SK-N-SH (cell line): ENCODE measurements around the gene JAZF1. TPM values are rescaled to one million over a fixed set of nuclear protein-coding genes. Genes with fewer than 3 reads are reported as not detected.

Experiments
- CTCF ChIA-PET: fragments of 300-600, 350-600 bp; formaldehyde crosslinking; extraction: SDS; loops from one replicate; lab custom pipeline; 2021; lab: Yijun Ruan, JAX
- POLR2A ChIA-PET: fragments of 350-600 bp; sonication (Branson Sonifier 250); formaldehyde crosslinking; extraction: SDS; loops from one replicate; lab custom pipeline; 2020; ENCODE audit warnings: antibody characterized with exemption, inconsistent platforms; lab: Yijun Ruan, JAX
- DNase-seq: peaks from one replicate; pipeline ENCODE4 v3.0.0; 2012
- H2AFZ ChIP-seq: fragments of 200-600 bp; sonication (generic); 2 replicates; pipeline ENCODE4 v1.8.1; 2016; ENCODE audit warnings: antibody characterized with exemption, mild to moderate bottlenecking, low read depth
- H3F3A ChIP-seq: fragments of 200-600 bp; sonication (generic); replicated peaks from 2 replicates; pipeline ENCODE3; 2016; ENCODE audit warnings: antibody characterized with exemption, mild to moderate bottlenecking; ENCODE audit not compliant: insufficient read depth
- H3K27ac ChIP-seq, 2 experiments: fragments of 200-500 bp in 1 of 2; fragments of 200-600 bp in 1 of 2; sonication (Bioruptor generic) in 1 of 2; sonication (generic), shearing (Covaris generic) in 1 of 2; 2 replicates each; pipeline versions ENCODE4 v1.5.1 to v1.6.1; 2014 to 2016; ENCODE audit warnings: low read depth in 2 of 2, inconsistent platforms in 1 of 2, low read length in 1 of 2, mild to moderate bottlenecking in 1 of 2, mixed read lengths in 1 of 2
- H3K27me3 ChIP-seq: fragments of 200-600 bp; sonication (generic), shearing (Covaris generic); 2 replicates; pipeline ENCODE4 v1.6.1; 2016; ENCODE audit warnings: mixed run types; ENCODE audit not compliant: insufficient read depth
- H3K36me3 ChIP-seq, 2 experiments: fragments of 200-500 bp in 1 of 2; fragments of 200-600 bp in 1 of 2; sonication (Bioruptor generic) in 1 of 2; sonication (generic) in 1 of 2; replicated peaks in 1 of 2; 2 replicates each; pipeline versions ENCODE3 to v1.5.1; 2014 to 2016; ENCODE audit warnings: low read length in 1 of 2, mild to moderate bottlenecking in 1 of 2; ENCODE audit not compliant: insufficient read depth in 2 of 2, control insufficient read depth in 1 of 2
- H3K4me1 ChIP-seq, 2 experiments: fragments of 200-500 bp in 1 of 2; fragments of 200-600 bp in 1 of 2; sonication (Bioruptor generic) in 1 of 2; sonication (generic), shearing (Covaris generic) in 1 of 2; 2 replicates each; pipeline versions ENCODE4 v1.5.1 to v1.6.1; 2014 to 2016; ENCODE audit warnings: low read depth in 1 of 2, low read length in 1 of 2, mixed run types in 1 of 2; ENCODE audit not compliant: insufficient read depth in 2 of 2, control insufficient read depth in 1 of 2
- H3K4me2 ChIP-seq: fragments of 200-600 bp; sonication (generic), shearing (Covaris generic); 2 replicates; pipeline ENCODE4 v1.6.1; 2017; ENCODE audit warnings: mixed run types
- H3K4me3 ChIP-seq, 2 experiments: fragments of 200-500 bp in 1 of 2; fragments of 200-600 bp in 1 of 2; sonication (Bioruptor generic) in 1 of 2; sonication (generic), shearing (Covaris generic) in 1 of 2; 2 replicates each; pipeline versions ENCODE4 v1.5.1 to v1.8.1; 2014 to 2016; ENCODE audit warnings: low read depth in 2 of 2, inconsistent platforms in 1 of 2, low read length in 1 of 2, mild to moderate bottlenecking in 1 of 2, mixed read lengths in 1 of 2, moderate library complexity in 1 of 2
- H3K79me2 ChIP-seq: fragments of 200-600 bp; sonication (generic); 2 replicates; pipeline ENCODE4 v1.8.1; 2017; ENCODE audit warnings: mild to moderate bottlenecking; ENCODE audit not compliant: insufficient read depth
- H3K9ac ChIP-seq: fragments of 200-600 bp; sonication (generic); 2 replicates; pipeline ENCODE4 v1.6.1; 2017; ENCODE audit warnings: mixed run types
- H3K9me2 ChIP-seq: fragments of 200-600 bp; sonication (generic); 2 replicates; pipeline ENCODE4 v1.6.1; 2017; ENCODE audit warnings: mixed run types
- H3K9me3 ChIP-seq: fragments of 200-600 bp; sonication (generic); 2 replicates; pipeline ENCODE4 v1.6.1; 2017; ENCODE audit warnings: mixed run types, mild to moderate bottlenecking, moderate library complexity
- H4K20me1 ChIP-seq: fragments of 200-600 bp; sonication (generic); 2 replicates; pipeline ENCODE4 v1.6.1; 2017; ENCODE audit warnings: mild to moderate bottlenecking, mixed run types; ENCODE audit not compliant: insufficient read depth
- ELF1 ChIP-seq: IDR thresholded peaks from 2 replicates; pipeline ENCODE4 v1.4.0; 2012
- EZH2phosphoT487 ChIP-seq: fragments of 200-600 bp; sonication (generic); IDR thresholded peaks from 2 replicates; pipeline ENCODE4 v1.6.1; 2017; ENCODE audit warnings: low read depth, mixed run types, mild to moderate bottlenecking, antibody characterized with exemption, moderate library complexity, borderline replicate concordance
- FOXJ3 ChIP-seq: sonication (generic); formaldehyde crosslinking; IDR thresholded peaks from 2 replicates; pipeline ENCODE4 v1.5.1; 2020; ENCODE audit warnings: mild to moderate bottlenecking, missing genetic modification reagents
- FOXM1 ChIP-seq: IDR thresholded peaks from 2 replicates; pipeline ENCODE4 v1.4.0; 2012; ENCODE audit warnings: low read depth, mild to moderate bottlenecking
- GABPA ChIP-seq: IDR thresholded peaks from 2 replicates; pipeline ENCODE4 v1.4.0; 2012; ENCODE audit warnings: low read depth, mild to moderate bottlenecking
- MAX ChIP-seq: IDR thresholded peaks from 2 replicates; pipeline ENCODE4 v1.4.0; 2012; ENCODE audit warnings: low read depth
- RAD21 ChIP-seq: IDR thresholded peaks from 2 replicates; pipeline ENCODE4 v1.6.1; 2012; ENCODE audit warnings: mild to moderate bottlenecking, low read length
- REST ChIP-seq: IDR thresholded peaks from 2 replicates; pipeline ENCODE4 v1.6.1; 2012; ENCODE audit warnings: mild to moderate bottlenecking, low read depth, low read length, moderate library complexity
- RFX5 ChIP-seq: IDR thresholded peaks from 2 replicates; pipeline ENCODE4 v1.6.1; 2012; ENCODE audit warnings: mild to moderate bottlenecking, improper control_type of control experiment, low read length
- SIN3A ChIP-seq: IDR thresholded peaks from 2 replicates; pipeline ENCODE4 v1.6.1; 2012; ENCODE audit warnings: low read depth, mild to moderate bottlenecking, low read length, moderate library complexity, borderline replicate concordance
- TAF1 ChIP-seq: IDR thresholded peaks from 2 replicates; pipeline ENCODE4 v1.6.1; 2012; ENCODE audit warnings: low read depth, mild to moderate bottlenecking, low read length, moderate library complexity, borderline replicate concordance
- TEAD4 ChIP-seq: IDR thresholded peaks from 2 replicates; pipeline ENCODE4 v1.4.0; 2012; ENCODE audit warnings: mild to moderate bottlenecking, borderline replicate concordance; ENCODE audit not compliant: insufficient read depth
- WGBS: methylation state at CpG from one replicate; pipeline ENCODE4 v1.1.6; 2017; ENCODE audit warnings: low lambda C conversion rate; 5-methylcytosine and 5-hydroxymethylcytosine counted together
- polyA plus RNA-seq, 3 experiments: library from polyadenylated mRNA; depleted of rRNA; stranded (reverse); fragments of >200 nt; gene quantifications; 2 replicates each; pipeline ENCODE4 v1.2.3, GENCODE V29; 2012
- TF ChIP-seq, protein P1 (sequence below): IDR thresholded peaks from 2 replicates; pipeline ENCODE4 v1.4.0; 2012; ENCODE audit warnings: low read depth, borderline replicate concordance
- TF ChIP-seq, protein P2 (sequence below): fragments of 200-600 bp; sonication (generic); IDR thresholded peaks from 2 replicates; pipeline ENCODE4 v1.6.1; 2017; ENCODE audit warnings: antibody characterized with exemption, mild to moderate bottlenecking, moderate library complexity

JAZF1 gene
- polyA plus RNA-seq, 1 of the 3 experiments (the other 2 are of a cell fraction), result 1.7 TPM

- CTCF ChIA-PET, result no interaction called here
- H3K4me3 ChIP-seq, result no peak overlapping the region
- 91% methylated on average over 1 of the region's 1 CpG for WGBS
These were observed 204.1 kb downstream of the JAZF1 start for GRCh38 chr7:27976531-27976930.

DNA sequence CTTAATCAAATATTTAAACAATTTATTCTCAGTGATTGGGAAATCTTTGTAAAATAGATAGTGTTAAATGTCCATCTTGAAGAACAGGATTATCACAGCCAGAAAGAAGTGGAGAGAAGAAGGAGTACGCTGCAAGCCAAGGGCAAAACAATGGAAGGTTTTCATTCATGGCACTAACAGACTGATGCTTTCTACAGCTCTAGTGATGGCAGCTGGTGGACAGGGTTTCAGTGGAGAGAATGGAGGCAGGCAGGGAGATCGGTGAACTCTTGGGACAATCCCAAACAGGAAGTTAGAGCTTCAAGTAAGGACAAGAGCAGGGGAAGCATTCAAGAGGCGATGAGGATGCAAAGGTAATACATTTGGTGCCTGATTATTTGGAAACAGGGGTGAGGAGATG is 207.0 kb downstream of the JAZF1 start:
- no peak overlapping the region for H3K27ac ChIP-seq
- 91% methylated on average over 3 of the region's 3 CpGs for WGBS
- ChIA-PET CTCF (interaction anchor here (1.4 kb wide), 1 partner anchor 46 kb away, joined by 4 read pairs; no protein-coding TSS in a partner anchor), POLR2A (no interaction called here)
- H3K9ac ChIP-seq, result no peak overlapping the region
- H2AFZ ChIP-seq, result no peak overlapping the region
- no peaks in the 10 kb centered on the region for H3K4me1 ChIP-seq
- no peaks in the 10 kb centered on the region for H3K27me3 ChIP-seq
- H3K79me2 ChIP-seq, result no peaks in the 10 kb centered on the region
- no peaks in the 10 kb centered on the region; the same call in 1 of the 2 replicates for H3K9me3 ChIP-seq
- no peak for TF ChIP-seq ELF1
- TF ChIP-seq RAD21, result no peak
- no peak for TF ChIP-seq MAX
- no peak for TF ChIP-seq SIN3A
- TF ChIP-seq REST, result no peak
- TF ChIP-seq, protein P1, sequence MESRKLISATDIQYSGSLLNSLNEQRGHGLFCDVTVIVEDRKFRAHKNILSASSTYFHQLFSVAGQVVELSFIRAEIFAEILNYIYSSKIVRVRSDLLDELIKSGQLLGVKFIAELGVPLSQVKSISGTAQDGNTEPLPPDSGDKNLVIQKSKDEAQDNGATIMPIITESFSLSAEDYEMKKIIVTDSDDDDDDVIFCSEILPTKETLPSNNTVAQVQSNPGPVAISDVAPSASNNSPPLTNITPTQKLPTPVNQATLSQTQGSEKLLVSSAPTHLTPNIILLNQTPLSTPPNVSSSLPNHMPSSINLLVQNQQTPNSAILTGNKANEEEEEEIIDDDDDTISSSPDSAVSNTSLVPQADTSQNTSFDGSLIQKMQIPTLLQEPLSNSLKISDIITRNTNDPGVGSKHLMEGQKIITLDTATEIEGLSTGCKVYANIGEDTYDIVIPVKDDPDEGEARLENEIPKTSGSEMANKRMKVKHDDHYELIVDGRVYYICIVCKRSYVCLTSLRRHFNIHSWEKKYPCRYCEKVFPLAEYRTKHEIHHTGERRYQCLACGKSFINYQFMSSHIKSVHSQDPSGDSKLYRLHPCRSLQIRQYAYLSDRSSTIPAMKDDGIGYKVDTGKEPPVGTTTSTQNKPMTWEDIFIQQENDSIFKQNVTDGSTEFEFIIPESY, result no peak
- no peak for TF ChIP-seq EZH2phosphoT487
- TF ChIP-seq, protein P2, sequence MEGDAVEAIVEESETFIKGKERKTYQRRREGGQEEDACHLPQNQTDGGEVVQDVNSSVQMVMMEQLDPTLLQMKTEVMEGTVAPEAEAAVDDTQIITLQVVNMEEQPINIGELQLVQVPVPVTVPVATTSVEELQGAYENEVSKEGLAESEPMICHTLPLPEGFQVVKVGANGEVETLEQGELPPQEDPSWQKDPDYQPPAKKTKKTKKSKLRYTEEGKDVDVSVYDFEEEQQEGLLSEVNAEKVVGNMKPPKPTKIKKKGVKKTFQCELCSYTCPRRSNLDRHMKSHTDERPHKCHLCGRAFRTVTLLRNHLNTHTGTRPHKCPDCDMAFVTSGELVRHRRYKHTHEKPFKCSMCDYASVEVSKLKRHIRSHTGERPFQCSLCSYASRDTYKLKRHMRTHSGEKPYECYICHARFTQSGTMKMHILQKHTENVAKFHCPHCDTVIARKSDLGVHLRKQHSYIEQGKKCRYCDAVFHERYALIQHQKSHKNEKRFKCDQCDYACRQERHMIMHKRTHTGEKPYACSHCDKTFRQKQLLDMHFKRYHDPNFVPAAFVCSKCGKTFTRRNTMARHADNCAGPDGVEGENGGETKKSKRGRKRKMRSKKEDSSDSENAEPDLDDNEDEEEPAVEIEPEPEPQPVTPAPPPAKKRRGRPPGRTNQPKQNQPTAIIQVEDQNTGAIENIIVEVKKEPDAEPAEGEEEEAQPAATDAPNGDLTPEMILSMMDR, result no peak
- TF ChIP-seq FOXJ3, result no peak
- TF ChIP-seq TEAD4, result no peak
- TF ChIP-seq TAF1, result no peak
- no peak for TF ChIP-seq FOXM1
- H3K9me2 ChIP-seq, result no peaks in the 10 kb centered on the region
- H3F3A ChIP-seq, result no peaks in the 10 kb centered on the region
- DNase-seq, result no peak
- no peak overlapping the region for H3K4me2 ChIP-seq
- no peak overlapping the region for H3K4me3 ChIP-seq
- no peaks in the 10 kb centered on the region for H4K20me1 ChIP-seq
- H3K36me3 ChIP-seq, result no peaks in the 10 kb centered on the region

More at GRCh38 chr7:27976531-27976930, 204.1 kb downstream of the JAZF1 start:
- Histone ChIP-seq H3K79me2 (no peaks in the 10 kb centered on the region), H4K20me1 (no peaks in the 10 kb centered on the region), H3K9me2 (no peaks in the 10 kb centered on the region), H3K27ac (no peak overlapping the region), H3K4me2 (no peak overlapping the region), H3F3A (no peaks in the 10 kb centered on the region), H3K27me3 (no peaks in the 10 kb centered on the region), H2AFZ (no peak overlapping the region), H3K36me3 (no peaks in the 10 kb centered on the region), H3K4me1 (no peaks in the 10 kb centered on the region), H3K9ac (no peak overlapping the region), H3K9me3 (no peaks in the 10 kb centered on the region; the same call in 1 of the 2 replicates)
- no peak for DNase-seq
- POLR2A ChIA-PET, result no interaction called here
- TF ChIP-seq RFX5, result no peak
- no peak for TF ChIP-seq ELF1
- TF ChIP-seq FOXJ3, result no peak
- TF ChIP-seq GABPA, result no peak
